ENCODE data around the gene GJA4. TPM values are rescaled to one million over a fixed set of nuclear protein-coding genes. Genes with fewer than 3 reads are reported as not detected.

Gene GJA4
- total RNA-seq, 1 experiment from 2014 or later: not detected

- intact Hi-C loops (cut with micrococcal nuclease; ENCODE audit: unreplicated experiment): loop anchor here (1.0 kb wide), 1 partner anchor 18 kb away; the partner anchor contains the start of gene GJB3
- peak; percentile 71 to 99 for DNase-seq
- peaks cover 43% of the 10 kb centered on the region for H3K4me1 ChIP-seq (replicated peaks; ENCODE audit: insufficient read depth)
- peak overlapping the region; percentile 8; the same call in 1 of the 2 replicates for H3K4me3 ChIP-seq
- H3K9me3 ChIP-seq (ENCODE audit: insufficient read depth, low read depth): peaks cover 3% of the 10 kb centered on the region; the same call in 1 of the 2 replicates
- H3K27ac ChIP-seq: peak overlapping the region; percentile 89
- H3K9me2 ChIP-seq (ENCODE audit: insufficient read depth): no peaks in the 10 kb centered on the region
- H2AFZ ChIP-seq: no peak overlapping the region
- H3K4me2 ChIP-seq: peak overlapping the region; percentile 72
- POLR2A ChIA-PET (ENCODE audit: unreplicated experiment): interaction anchor here (0.8 to 1.5 kb wide), 4 partner anchors 16 to 176 kb away, joined by 4 to 13 read pairs (median 6); no protein-coding TSS in a partner anchor
- H3K27me3 ChIP-seq (ENCODE audit: insufficient read depth, low read depth): no peaks in the 10 kb centered on the region
- H3K79me2 ChIP-seq (ENCODE audit: low read depth): no peaks in the 10 kb centered on the region
- no peak for TF ChIP-seq CTCF (conservative IDR thresholded peaks at IDR 0.05)
- no peak for TF ChIP-seq EZH2 (IDR thresholded peaks at IDR 0.05; ENCODE audit: low read depth)
- no peaks in the 10 kb centered on the region for H4K20me1 ChIP-seq (ENCODE audit: insufficient read depth)
- peaks cover 35% of the 10 kb centered on the region for H3F3A ChIP-seq (ENCODE audit: insufficient read depth, low read depth)
- BruUV-seq (replicated peaks): no TSS peak
- no peaks in the 10 kb centered on the region for H3K36me3 ChIP-seq (ENCODE audit: low read depth)
- CTCF ChIA-PET: interaction anchor here (0.6 to 1.6 kb wide), 3 partner anchors 18 to 1081 kb away, joined by 3 to 11 read pairs (median 3); partner anchors contain the start of gene GJB3
Observed at GRCh38 chr1:34763142-34763781, 29.5 kb upstream of the GJA4 start.

- POLR2A ChIA-PET (ENCODE audit: unreplicated experiment): no interaction called here
Observed at GRCh38 chr1:34768856-34769255, 23.9 kb upstream of the GJA4 start.

GRCh38 chr1:34770891-34771504, 21.8 kb upstream of the GJA4 start:
- no peak for DNase-seq
- H3K36me3 ChIP-seq (ENCODE audit: low read depth): no peaks in the 10 kb centered on the region
- intact Hi-C loops (cut with micrococcal nuclease; ENCODE audit: unreplicated experiment): no loop called here
- BruUV-seq (replicated peaks): no TSS peak
- no peak overlapping the region for H2AFZ ChIP-seq
- no peaks in the 10 kb centered on the region for H3K79me2 ChIP-seq (ENCODE audit: low read depth)
- peaks cover 3% of the 10 kb centered on the region; the same call in 1 of the 2 replicates for H3K9me3 ChIP-seq (ENCODE audit: insufficient read depth, low read depth)
- H3K4me3 ChIP-seq: no peak overlapping the region
- H3F3A ChIP-seq (ENCODE audit: insufficient read depth, low read depth): no peaks in the 10 kb centered on the region
- ChIA-PET POLR2A (ENCODE audit: unreplicated experiment) (no interaction called here), CTCF (no interaction called here)
- peaks cover 7% of the 10 kb centered on the region; the same call in 1 of the 2 replicates for H3K4me1 ChIP-seq (replicated peaks; ENCODE audit: insufficient read depth)
- no peaks in the 10 kb centered on the region for H4K20me1 ChIP-seq (ENCODE audit: insufficient read depth)
- TF ChIP-seq CTCF (conservative IDR thresholded peaks at IDR 0.05) (no peak), EZH2 (IDR thresholded peaks at IDR 0.05; ENCODE audit: low read depth) (no peak)
- no peaks in the 10 kb centered on the region for H3K27me3 ChIP-seq (ENCODE audit: insufficient read depth, low read depth)
- H3K9me2 ChIP-seq (ENCODE audit: insufficient read depth): 0 out of 2 replicates have a peak, but pooled peaks cover 3% of the 10 kb centered on the region
- H3K27ac ChIP-seq: no peak overlapping the region
- H3K4me2 ChIP-seq: no peak overlapping the region

More at GRCh38 chr1:34768856-34769255, 23.9 kb upstream of the GJA4 start:
- Histone ChIP-seq H2AFZ (no peak overlapping the region), H3K9me2 (ENCODE audit: insufficient read depth) (0 out of 2 replicates have a peak, but pooled peaks cover 3% of the 10 kb centered on the region), H4K20me1 (ENCODE audit: insufficient read depth) (no peaks in the 10 kb centered on the region), H3K9me3 (ENCODE audit: insufficient read depth, low read depth) (peaks cover 3% of the 10 kb centered on the region; the same call in 1 of the 2 replicates), H3K79me2 (ENCODE audit: low read depth) (no peaks in the 10 kb centered on the region), H3K36me3 (ENCODE audit: low read depth) (no peaks in the 10 kb centered on the region), H3K4me3 (no peak overlapping the region), H3K4me2 (no peak overlapping the region), H3F3A (ENCODE audit: insufficient read depth, low read depth) (peaks cover 11% of the 10 kb centered on the region), H3K4me1 (replicated peaks; ENCODE audit: insufficient read depth) (peaks cover 17% of the 10 kb centered on the region), H3K27ac (no peak overlapping the region), H3K27me3 (ENCODE audit: insufficient read depth, low read depth) (no peaks in the 10 kb centered on the region)
- intact Hi-C loops (cut with micrococcal nuclease; ENCODE audit: unreplicated experiment): no loop called here
- TF ChIP-seq EZH2 (IDR thresholded peaks at IDR 0.05; ENCODE audit: low read depth) (no peak), CTCF (conservative IDR thresholded peaks at IDR 0.05) (no peak)
- no peak for DNase-seq
- no TSS peak for BruUV-seq (replicated peaks)
- CTCF ChIA-PET: no interaction called here
